Gastroesophageal sphincter (tissue), 4 donors: ENCODE results near the gene PHF10. TPM values are rescaled to one million over a fixed set of nuclear protein-coding genes. Genes with fewer than 3 reads are reported as not detected.

Source experiments
- ATAC-seq: fragments of 150-250 bp; one replicate; pipeline ENCODE4 v1.9.1; 2016; ENCODE audit warnings: mild to moderate bottlenecking, moderate library complexity
- H3K27ac ChIP-seq, 4 donors: fragments of 200-600 bp; sonication (generic) in 3 of 4; 1 replicate in 3 of 4; 2 replicates in 1 of 4; pipeline ENCODE4 v1.5.1; 2016 to 2019
- H3K27me3 ChIP-seq: fragments of 200-600 bp; sonication (generic); one replicate; pipeline ENCODE4 v1.5.1; 2019
- H3K36me3 ChIP-seq, 2 donors: fragments of 200-600 bp; sonication (generic); one replicate each; pipeline ENCODE4 v1.5.1; 2019; ENCODE audit warnings: control low read depth in 1 of 2
- H3K4me1 ChIP-seq, 3 donors: fragments of 200-600 bp; sonication (generic); 1 replicate in 2 of 3; 2 replicates in 1 of 3; pipeline ENCODE4 v1.5.1; 2016 to 2019; ENCODE audit warnings: control low read depth in 2 of 3
- H3K4me3 ChIP-seq, 2 donors: fragments of 200-600 bp; sonication (generic); one replicate each; pipeline ENCODE4 v1.5.1; 2019; ENCODE audit warnings: mild to moderate bottlenecking in 1 of 2, moderate library complexity in 1 of 2
- H3K9me3 ChIP-seq, 3 donors: fragments of 200-600 bp; sonication (generic); one replicate each; pipeline ENCODE4 v1.5.1; 2017 to 2019; ENCODE audit warnings: control low read depth in 2 of 3
- EP300 ChIP-seq: sonication (generic); formaldehyde crosslinking; IDR thresholded peaks from one replicate; pipeline ENCODE4 v1.6.1; 2017; ENCODE audit warnings: antibody characterized with exemption, mild to moderate bottlenecking
- POLR2A ChIP-seq, 2 donors: fragments of 450-650 bp; IDR thresholded peaks; one replicate each; pipeline ENCODE4 v1.6.1; 2017; ENCODE audit warnings: antibody characterized with exemption in 2 of 2, mild to moderate bottlenecking in 2 of 2, moderate library complexity in 1 of 2
- POLR2AphosphoS5 ChIP-seq: sonication (generic); formaldehyde crosslinking; IDR thresholded peaks from one replicate; pipeline ENCODE4 v1.6.1; 2017; ENCODE audit warnings: antibody characterized with exemption
- WGBS, 2 donors: methylation state at CpG; one replicate each; pipeline ENCODE4 v1.1.5; 2018; ENCODE audit warnings: low coverage in 1 of 2; 5-methylcytosine and 5-hydroxymethylcytosine counted together
- total RNA-seq, 4 donors: library from RNA; depleted of rRNA; stranded (reverse); fragments of >200 nt; gene quantifications; one replicate each; pipeline ENCODE4 v1.1.0, GENCODE V29; 2016
- TF ChIP-seq, protein P1 (sequence below), 4 experiments: fragments of 200-600 bp in 2 of 4; fragments of 450-650 bp in 2 of 4; sonication (generic) in 1 of 4; IDR thresholded peaks; one replicate each; pipeline ENCODE4 v1.5.1; 2017 to 2019; ENCODE audit warnings: antibody characterized with exemption in 4 of 4, mild to moderate bottlenecking in 2 of 4, moderate library complexity in 2 of 4

PHF10 gene
- total RNA-seq, 4 donors from 2014 or later: 72.3 to 92.9 (median 82.5) TPM

DNA sequence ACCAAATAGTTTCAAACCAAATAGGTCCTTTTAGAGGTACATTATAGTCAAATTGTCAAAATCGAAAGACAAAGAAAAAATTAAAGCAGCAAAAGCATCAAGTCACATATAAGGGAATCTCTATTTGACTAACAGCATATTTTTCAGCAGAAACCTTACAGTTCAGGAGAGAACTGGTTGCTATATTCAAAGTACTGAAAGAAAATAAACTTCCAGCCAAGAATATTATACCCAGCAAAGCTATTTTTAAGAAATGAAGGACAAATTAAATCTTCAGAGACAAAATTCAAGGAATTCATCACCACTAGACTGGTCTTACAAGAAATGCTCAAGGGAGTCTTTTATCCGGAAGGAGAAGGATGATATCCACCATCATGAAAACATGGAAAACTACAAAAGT, 38.4 kb downstream of the PHF10 start:
- Histone ChIP-seq H3K4me1 (no peaks in the 10 kb centered on the region), H3K27ac (no peak overlapping the region), H3K4me3 (no peak overlapping the region), H3K9me3 (peaks cover 0 to 14% (median 0%) of the 10 kb centered on the region in 3 donors), H3K27me3 (no peaks in the 10 kb centered on the region), H3K36me3 (peaks cover 0 to 63% of the 10 kb centered on the region in 2 donors)
- TF ChIP-seq POLR2AphosphoS5 (no peak), EP300 (no peak), POLR2A (IDR thresholded peaks at IDR 0.05) (no peak)
- TF ChIP-seq, protein P1, sequence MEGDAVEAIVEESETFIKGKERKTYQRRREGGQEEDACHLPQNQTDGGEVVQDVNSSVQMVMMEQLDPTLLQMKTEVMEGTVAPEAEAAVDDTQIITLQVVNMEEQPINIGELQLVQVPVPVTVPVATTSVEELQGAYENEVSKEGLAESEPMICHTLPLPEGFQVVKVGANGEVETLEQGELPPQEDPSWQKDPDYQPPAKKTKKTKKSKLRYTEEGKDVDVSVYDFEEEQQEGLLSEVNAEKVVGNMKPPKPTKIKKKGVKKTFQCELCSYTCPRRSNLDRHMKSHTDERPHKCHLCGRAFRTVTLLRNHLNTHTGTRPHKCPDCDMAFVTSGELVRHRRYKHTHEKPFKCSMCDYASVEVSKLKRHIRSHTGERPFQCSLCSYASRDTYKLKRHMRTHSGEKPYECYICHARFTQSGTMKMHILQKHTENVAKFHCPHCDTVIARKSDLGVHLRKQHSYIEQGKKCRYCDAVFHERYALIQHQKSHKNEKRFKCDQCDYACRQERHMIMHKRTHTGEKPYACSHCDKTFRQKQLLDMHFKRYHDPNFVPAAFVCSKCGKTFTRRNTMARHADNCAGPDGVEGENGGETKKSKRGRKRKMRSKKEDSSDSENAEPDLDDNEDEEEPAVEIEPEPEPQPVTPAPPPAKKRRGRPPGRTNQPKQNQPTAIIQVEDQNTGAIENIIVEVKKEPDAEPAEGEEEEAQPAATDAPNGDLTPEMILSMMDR (IDR thresholded peaks at IDR 0.05): no peak
- no peak for ATAC-seq
- WGBS, 2 donors: 94 to 100% methylated on average over 2 of the region's 2 CpGs

DNA sequence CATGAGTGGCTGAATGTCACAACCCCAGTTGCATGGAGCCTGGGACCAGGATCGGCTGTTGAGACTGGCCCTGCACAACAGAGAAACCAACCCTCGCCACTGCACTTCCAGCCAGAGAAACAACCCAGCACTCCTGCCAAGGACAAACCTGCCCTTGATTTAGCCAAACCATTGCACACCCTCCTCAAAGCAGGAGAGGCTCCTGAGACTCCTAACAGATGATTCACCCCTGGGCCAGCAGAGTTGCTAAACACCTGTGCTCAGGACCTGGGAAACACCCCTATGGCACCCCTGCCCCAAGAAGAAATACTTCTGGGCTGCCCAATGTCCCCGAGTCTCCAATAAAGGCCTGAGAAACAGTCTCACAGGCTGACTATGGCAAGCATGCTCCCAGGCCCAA, 40.2 kb downstream of the PHF10 start:
- ATAC-seq: no peak
- Histone ChIP-seq H3K9me3 (peaks cover 0 to 14% (median 0%) of the 10 kb centered on the region in 3 donors), H3K4me1 (no peaks in the 10 kb centered on the region), H3K27ac (no peak overlapping the region), H3K27me3 (no peaks in the 10 kb centered on the region), H3K36me3 (peaks cover 0 to 72% of the 10 kb centered on the region in 2 donors), H3K4me3 (no peak overlapping the region)
- 100% methylated on average over 1 of the region's 3 CpGs; no CpG with 5 or more reads in 1 of the 2 donors for WGBS, 2 donors
- TF ChIP-seq POLR2A (IDR thresholded peaks at IDR 0.05) (no peak), POLR2AphosphoS5 (no peak), EP300 (no peak)
- TF ChIP-seq, protein P1 (IDR thresholded peaks at IDR 0.05): no peak

GRCh38 chr6:169678342-169678741, 46.0 kb downstream of the PHF10 start:
- 50 to 73% methylated on average over 1 of the region's 1 CpG for WGBS, 2 donors
- Histone ChIP-seq H3K9me3 (no peaks in the 10 kb centered on the region), H3K4me3 (no peak overlapping the region), H3K27ac (no peak overlapping the region), H3K27me3 (no peaks in the 10 kb centered on the region), H3K4me1 (no peaks in the 10 kb centered on the region), H3K36me3 (peaks cover 0 to 46% of the 10 kb centered on the region in 2 donors)
- no peak for ATAC-seq
- no peak for TF ChIP-seq EP300
- TF ChIP-seq POLR2A (IDR thresholded peaks at IDR 0.05): no peak
- TF ChIP-seq, protein P1 (IDR thresholded peaks at IDR 0.05): no peak
- no peak for TF ChIP-seq POLR2AphosphoS5

GRCh38 chr6:169677096-169677495, 47.2 kb downstream of the PHF10 start:
- WGBS, 2 donors: 90 to 91% methylated on average over 1 of the region's 1 CpG
- Histone ChIP-seq H3K4me3 (no peak overlapping the region), H3K27ac (no peak overlapping the region), H3K27me3 (no peaks in the 10 kb centered on the region), H3K4me1 (no peaks in the 10 kb centered on the region), H3K9me3 (no peaks in the 10 kb centered on the region), H3K36me3 (peaks cover 0 to 50% of the 10 kb centered on the region in 2 donors)
- TF ChIP-seq, protein P1 (IDR thresholded peaks at IDR 0.05): no peak
- TF ChIP-seq POLR2AphosphoS5 (no peak), EP300 (no peak), POLR2A (IDR thresholded peaks at IDR 0.05) (no peak)
- ATAC-seq: no peak

DNA sequence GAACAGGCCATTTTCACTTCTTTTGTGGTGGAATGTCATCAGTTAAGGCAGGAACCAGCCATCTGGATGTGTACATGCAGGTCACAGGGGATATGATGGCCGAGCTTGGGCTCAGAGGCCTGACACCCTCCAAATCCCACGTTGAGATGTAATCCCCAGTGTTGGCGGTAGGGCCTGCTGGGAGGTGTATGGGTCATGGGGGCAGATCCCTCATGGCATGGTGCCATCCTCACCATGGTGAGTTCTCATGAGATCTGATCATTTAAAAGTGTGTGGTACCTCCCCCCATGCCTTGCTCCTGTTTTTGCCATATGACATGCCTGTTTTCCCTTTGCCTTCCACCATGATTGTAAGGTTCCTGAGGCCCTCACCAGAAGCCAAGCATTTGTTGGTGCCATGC, 49.3 kb downstream of the PHF10 start:
- H3K27ac ChIP-seq: no peak overlapping the region

More for the DNA sequence above, 49.3 kb downstream of the PHF10 start:
- Histone ChIP-seq H3K36me3 (peaks cover 0 to 54% of the 10 kb centered on the region in 2 donors), H3K4me3 (no peak overlapping the region), H3K4me1 (no peaks in the 10 kb centered on the region), H3K27me3 (no peaks in the 10 kb centered on the region), H3K9me3 (no peaks in the 10 kb centered on the region)
- TF ChIP-seq POLR2AphosphoS5 (no peak), EP300 (no peak), POLR2A (IDR thresholded peaks at IDR 0.05) (no peak)
- TF ChIP-seq, protein P1 (IDR thresholded peaks at IDR 0.05): no peak
- ATAC-seq: no peak
- WGBS, 2 donors: 80% methylated on average over 2 of the region's 3 CpGs; no CpG with 5 or more reads in 1 of the 2 donors
